HFF-Myc (cell line): ENCODE data around the gene CYB5RL.
A peak's percentile ranks its signal among the peaks of the same experiment; 100 is the strongest.
"Not testable (repeated sequence)": the region's sequence is repeated elsewhere in the genome, so short reads cannot be mapped to it uniquely, and the experiment has no call there.

ENCODE experiments used
- DNase-seq: peaks from one replicate; pipeline ENCODE4 v3.0.0-alpha.2; 2011; ENCODE audit warnings: low read depth; ENCODE audit errors: extremely low read depth
- H3K4me3 ChIP-seq: replicated peaks from 2 replicates; pipeline ENCODE4 v1.5.1; 2011; ENCODE audit warnings: low read depth, mild to moderate bottlenecking, control low read depth, low read length
- TF ChIP-seq, protein P1 (sequence below): IDR thresholded peaks from 2 replicates; pipeline ENCODE4 v1.5.1; 2012; ENCODE audit warnings: mild to moderate bottlenecking, low read depth, low read length, control low read depth; ENCODE audit errors: missing control alignments

Gene CYB5RL

DNA sequence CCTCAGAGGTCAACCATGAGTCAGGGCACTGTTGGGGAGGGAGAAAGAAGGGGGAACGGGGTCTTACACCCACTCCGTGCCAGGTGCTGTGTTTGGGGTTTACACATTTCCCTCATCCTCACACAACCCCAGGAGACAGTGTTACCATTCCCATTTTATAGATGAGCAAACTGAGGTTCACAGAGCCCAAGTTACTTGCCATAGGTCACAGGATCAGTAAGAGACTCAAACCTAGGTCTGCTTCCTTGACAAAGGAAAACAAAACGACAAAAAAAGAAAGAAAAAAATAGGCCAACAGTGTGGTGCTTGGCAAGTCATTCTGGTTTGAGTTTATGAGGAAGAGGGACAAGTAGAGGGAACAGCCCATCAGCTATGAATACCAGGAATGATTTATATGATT lies 30.8 kb downstream of the CYB5RL start:
- no peak for DNase-seq
- no peak overlapping the region for H3K4me3 ChIP-seq
- TF ChIP-seq, protein P1, sequence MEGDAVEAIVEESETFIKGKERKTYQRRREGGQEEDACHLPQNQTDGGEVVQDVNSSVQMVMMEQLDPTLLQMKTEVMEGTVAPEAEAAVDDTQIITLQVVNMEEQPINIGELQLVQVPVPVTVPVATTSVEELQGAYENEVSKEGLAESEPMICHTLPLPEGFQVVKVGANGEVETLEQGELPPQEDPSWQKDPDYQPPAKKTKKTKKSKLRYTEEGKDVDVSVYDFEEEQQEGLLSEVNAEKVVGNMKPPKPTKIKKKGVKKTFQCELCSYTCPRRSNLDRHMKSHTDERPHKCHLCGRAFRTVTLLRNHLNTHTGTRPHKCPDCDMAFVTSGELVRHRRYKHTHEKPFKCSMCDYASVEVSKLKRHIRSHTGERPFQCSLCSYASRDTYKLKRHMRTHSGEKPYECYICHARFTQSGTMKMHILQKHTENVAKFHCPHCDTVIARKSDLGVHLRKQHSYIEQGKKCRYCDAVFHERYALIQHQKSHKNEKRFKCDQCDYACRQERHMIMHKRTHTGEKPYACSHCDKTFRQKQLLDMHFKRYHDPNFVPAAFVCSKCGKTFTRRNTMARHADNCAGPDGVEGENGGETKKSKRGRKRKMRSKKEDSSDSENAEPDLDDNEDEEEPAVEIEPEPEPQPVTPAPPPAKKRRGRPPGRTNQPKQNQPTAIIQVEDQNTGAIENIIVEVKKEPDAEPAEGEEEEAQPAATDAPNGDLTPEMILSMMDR, result no peak

DNA sequence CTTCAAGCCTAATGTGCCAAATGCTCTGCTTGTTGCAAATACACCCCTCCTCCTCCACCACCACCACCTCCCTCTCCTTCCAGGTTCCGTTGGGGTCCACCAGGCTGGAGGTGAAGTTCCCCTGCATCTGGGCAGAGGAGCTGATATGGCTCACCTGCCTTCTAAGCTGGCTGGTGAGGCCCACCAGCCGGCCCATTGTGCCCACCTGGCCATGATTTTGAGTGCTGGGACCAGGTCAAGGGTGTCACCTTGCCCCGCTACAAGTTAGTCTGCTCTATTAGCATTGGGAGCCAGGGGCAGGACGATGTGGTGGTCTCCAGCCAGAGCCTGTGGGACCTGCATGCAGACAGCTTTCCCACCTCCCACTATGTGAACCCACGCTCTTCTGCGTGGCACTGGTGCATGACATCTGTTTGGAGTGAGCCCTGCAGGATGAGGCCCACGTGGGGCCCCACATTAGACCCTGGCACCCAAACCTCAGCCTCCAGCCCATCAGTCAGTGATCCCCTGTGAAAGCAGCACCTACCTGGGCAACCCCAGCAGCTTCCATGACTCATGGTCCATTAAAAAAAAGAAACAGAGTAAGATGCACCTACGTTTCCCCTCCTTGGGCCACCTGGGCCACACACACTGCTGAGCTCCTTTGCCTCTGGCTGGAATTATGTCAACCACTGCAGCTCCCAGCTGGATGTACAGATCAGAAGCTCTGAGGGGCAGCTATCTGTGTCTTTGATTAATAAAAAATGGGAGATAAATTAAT lies 31.4 kb downstream of the CYB5RL start:
- TF ChIP-seq, protein P1, result no peak
- no peak overlapping the region for H3K4me3 ChIP-seq
- no peak for DNase-seq

DNA sequence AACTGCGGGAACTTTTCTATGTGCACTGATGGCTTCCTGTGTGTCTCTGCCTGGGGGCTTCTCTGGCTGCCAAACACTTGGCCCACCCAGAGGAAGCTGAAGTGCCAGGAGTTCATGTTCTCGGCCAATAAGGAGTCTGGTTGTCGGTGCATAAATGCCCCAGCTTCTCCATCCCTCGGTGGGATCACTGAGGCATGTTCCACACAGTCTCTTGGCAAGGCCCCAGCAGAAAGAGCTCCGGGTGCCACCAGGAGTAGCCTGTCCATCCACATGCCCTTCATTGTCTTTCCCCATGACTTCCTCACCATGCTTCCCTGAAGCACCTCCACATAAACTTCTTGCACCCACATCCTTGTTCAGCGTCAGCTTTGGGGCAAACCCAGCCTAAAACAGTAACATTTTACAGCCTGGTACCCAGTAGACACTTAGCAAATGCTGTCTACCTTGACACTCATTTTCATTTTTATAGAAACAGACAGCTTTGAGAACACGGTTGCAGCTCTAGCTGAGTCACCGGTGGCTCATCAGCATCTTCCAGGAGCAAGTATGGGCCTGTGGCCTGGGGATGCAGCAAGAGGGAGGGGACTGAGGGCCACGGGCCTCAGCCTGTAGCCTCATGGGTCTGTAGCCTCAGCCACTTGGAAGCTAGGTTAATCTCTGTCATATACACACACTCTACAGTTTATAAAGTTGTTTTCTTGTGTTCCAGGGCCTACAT lies 32.2 kb downstream of the CYB5RL start:
- TF ChIP-seq, protein P1, result no peak
- H3K4me3 ChIP-seq, result no peak overlapping the region
- DNase-seq, result peak; percentile 12

GRCh38 chr1:54166357-54166756 lies 33.5 kb downstream of the CYB5RL start:
- DNase-seq, H3K4me3 ChIP-seq: not testable (repeated sequence)

- TF ChIP-seq, protein P1, result no peak
- DNase-seq, result no peak
- no peak overlapping the region for H3K4me3 ChIP-seq
Observed at GRCh38 chr1:54165146-54165545, 34.7 kb downstream of the CYB5RL start.

DNA sequence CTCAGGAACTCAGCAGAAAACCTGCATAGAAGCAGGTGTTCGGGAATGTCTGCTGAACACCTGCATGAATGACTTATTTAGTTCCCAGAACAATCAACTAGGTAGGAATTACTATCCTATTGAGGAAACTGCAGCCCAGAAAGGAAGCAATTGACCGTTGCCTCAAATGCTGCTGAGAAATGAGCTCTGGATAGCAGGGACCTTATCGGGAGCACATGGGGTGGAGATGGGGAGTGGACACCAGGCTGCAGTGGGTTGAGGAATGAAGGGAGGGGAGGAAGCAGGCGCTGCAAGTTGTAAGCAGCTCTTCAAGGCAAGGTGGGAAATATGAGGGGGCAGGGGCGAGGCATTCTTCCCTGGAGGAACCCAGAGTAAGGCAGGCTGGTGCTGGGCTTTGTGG lies 36.3 kb downstream of the CYB5RL start:
- no peak overlapping the region for H3K4me3 ChIP-seq
- TF ChIP-seq, protein P1, result no peak
- DNase-seq, result no peak

DNA sequence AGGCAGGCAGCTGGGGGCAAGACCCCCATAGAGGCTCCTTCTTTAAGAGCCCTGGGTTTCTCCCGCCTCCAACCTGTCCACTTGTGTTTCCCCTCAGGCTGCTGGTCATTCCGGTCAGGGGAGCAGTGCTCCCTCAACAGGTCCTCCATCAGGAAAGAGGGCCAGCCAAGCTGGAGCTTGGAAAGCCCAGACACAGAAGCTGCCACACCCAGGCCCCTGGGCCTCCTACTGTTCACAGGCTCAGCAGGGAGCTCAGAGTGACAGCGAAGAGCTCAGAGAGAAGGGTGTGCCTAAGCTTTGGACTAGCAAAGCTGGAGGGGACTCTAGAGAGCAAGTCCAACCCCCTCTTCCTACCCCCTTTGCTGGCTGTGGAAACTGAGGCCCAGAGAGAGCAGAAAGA lies 36.8 kb downstream of the CYB5RL start:
- H3K4me3 ChIP-seq, result no peak overlapping the region
- TF ChIP-seq, protein P1, result no peak
- DNase-seq, result no peak
